HG03135 (cell line): Measurements from ENCODE around the gene SORCS3.

Experiments used
- ATAC-seq: cut with Tn5 transposase; IDR thresholded peaks from one replicate; pipeline ENCODE4 v1.9.1; 2021; ENCODE audit warnings: mild to moderate bottlenecking, moderate library complexity; ENCODE audit not compliant: unreplicated experiment

SORCS3 gene

DNA sequence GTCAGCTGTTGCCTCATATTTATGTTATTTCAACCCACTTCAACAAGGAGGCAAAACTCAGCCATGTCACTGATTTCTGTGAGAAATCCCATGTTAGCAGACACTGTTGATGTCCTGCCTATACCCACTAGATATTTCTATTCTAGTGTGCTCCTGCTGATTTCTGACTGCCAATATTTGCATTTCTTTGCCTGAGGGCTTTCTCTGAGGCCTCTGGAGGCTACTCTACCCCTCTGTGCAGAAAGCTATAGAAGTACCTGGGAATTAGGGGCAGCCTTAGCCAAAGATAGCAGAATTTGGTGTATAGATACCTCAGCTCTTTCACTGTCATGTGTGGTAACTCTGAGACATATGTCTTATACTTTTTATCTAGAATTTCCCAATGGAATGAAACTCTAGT is 348.8 kb downstream of the SORCS3 start:
- ATAC-seq, result no peak

DNA sequence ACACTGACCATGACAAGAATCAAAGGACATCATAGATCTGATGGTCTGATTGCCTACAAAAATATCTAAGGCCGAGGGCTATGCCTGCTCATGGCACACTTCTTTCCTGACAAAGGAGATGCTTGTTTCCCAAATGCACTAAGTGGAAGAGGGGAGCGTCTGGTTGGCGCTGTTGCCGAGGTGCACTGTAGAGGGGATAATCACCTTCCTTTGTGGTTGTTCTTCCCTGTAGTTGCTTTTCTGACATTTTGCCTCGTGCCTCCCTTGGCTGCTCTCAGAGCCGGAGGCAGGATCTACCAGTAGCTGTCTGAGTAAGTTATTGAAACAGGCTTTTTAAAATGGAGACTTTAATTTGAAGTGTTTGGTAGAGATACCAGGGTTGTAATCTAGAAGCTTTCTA is 352.0 kb downstream of the SORCS3 start:
- ATAC-seq, result no peak

DNA sequence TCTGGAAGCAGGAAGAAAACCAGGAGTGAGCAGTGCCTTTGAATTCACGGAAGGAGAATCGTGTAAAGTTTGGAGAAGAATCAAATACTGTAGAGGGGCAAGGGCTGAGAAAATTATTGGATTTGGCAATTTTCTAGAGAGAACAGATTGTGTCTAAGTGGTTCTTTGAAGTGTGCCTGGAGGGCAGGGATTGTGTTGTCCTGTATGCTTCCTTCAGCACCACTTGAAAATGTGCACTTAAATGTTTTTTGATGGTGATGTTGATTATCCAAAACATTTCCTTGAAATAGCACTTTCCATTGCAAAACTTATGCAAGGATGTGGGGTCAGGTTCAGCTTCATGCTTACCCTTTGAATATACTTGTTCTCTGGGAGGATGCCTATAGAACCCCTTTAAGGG is 360.2 kb downstream of the SORCS3 start:
- ATAC-seq, result no peak

- ATAC-seq, result no peak
These were observed 369.5 kb downstream of the SORCS3 start for GRCh38 chr10:105010411-105011121.

GRCh38 chr10:105017116-105017515 is 376.0 kb downstream of the SORCS3 start:
- ATAC-seq, result no peak

GRCh38 chr10:105017691-105018090 is 376.6 kb downstream of the SORCS3 start:
- ATAC-seq, result no peak

- no peak for ATAC-seq
These were observed 382.4 kb downstream of the SORCS3 start for GRCh38 chr10:105023211-105024111.

- ATAC-seq, result no peak
These were observed 383.1 kb downstream of the SORCS3 start for GRCh38 chr10:105024184-105024583.

GRCh38 chr10:105025092-105025491 is 384.0 kb downstream of the SORCS3 start:
- ATAC-seq, result no peak

- ATAC-seq, result no peak
These were observed 385.5 kb downstream of the SORCS3 start for GRCh38 chr10:105026566-105026965.

DNA sequence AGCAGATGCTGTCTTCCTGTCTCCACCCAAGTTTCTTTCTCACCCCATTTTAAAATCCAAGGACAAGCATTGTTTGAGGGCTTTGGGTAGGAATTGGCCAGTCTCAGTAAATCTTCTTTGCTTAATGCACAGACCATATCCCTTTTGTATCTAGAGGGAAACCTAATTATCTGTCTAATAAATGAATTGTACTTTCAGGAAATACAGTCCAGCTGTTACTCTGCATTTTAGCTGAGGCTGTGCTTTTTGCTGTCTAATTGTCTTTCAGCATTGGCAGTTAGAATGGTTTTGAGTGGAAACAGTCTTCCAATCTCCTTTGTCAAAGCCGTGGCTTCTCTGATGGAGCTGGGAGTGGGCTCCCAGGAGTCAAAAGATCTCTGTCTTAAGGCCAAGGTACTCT is 388.2 kb downstream of the SORCS3 start:
- ATAC-seq, result no peak

DNA sequence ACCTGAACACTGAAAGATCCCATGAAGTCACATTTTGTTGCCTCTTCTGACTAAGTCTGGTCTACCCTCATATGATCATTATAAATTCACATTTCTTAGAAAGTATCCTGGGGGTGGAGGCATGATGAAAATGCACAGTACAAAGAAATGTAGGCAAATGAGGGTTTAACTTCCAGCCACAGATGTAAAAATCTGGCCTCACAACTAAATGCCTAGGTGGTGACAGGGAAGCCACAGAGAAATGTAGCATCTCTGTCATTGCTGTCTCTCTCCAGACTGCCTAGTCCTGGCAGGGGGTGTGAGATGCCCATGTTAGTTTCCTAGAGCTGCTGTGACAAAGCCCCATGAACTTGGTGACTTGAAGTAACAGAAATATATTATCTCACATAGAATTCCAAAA is 395.9 kb downstream of the SORCS3 start:
- ATAC-seq, result no peak

GRCh38 chr10:105041956-105042355 is 400.9 kb downstream of the SORCS3 start:
- no peak for ATAC-seq

GRCh38 chr10:105042906-105043552 is 401.9 kb downstream of the SORCS3 start:
- no peak for ATAC-seq

DNA sequence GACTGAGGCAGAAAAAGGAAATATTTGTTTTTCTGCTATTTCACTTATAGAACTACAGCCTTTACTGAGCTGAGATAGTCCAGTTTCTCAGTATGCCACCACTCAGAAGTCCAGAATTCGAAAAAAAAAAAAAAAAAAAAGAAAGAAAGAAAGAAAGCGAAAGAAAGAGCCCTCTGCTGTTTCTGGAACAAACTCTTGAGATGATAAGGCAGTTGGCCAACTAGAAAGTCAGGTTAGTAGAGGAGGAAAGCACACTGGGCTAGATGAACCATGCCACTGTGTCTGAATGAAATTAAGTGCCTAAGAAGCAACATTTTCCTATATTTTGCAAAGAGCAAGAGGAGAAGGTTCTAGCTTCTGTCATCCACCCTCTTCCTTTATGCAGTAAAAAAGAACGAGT is 403.8 kb downstream of the SORCS3 start:
- ATAC-seq, result no peak

GRCh38 chr10:105056413-105056812 is 415.3 kb downstream of the SORCS3 start:
- ATAC-seq, result no peak

DNA sequence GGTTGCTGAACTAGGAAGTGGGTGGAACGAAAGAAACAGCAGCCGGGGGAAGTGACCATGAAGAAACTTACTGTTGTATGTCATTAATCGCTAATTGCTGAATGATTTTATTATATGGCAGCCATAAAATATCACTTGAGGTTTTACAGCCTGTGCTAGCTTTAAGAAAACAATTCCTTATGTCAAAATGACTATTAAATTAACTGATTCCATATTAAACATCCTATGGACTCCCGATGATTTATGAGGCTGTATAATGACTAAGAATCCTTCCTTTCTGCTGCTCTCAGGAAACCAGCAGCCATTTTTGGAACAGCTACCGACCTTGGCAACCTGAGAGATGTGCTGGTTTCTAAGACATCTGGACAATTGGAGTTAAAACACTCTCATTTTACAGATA is 421.9 kb downstream of the SORCS3 start:
- no peak for ATAC-seq

DNA sequence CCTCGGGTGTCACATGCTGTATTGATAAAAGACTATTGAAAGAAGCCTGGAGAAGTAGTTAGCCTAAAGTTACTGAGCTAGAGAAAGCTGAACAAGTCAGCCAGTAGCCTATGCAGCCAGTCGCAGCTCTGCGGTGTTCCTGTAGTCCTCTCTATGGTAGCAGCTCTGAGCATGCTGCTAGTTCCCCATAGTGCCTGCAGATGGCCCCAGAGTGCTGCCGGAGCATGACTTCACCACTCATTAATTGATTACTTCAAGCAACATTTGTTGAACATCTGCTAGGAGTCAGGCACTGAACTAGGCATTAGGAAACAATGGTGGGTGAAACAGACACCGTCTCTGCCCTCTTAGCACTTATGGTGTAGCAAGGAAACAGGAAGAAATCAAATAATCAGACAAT is 422.7 kb downstream of the SORCS3 start:
- no peak for ATAC-seq

DNA sequence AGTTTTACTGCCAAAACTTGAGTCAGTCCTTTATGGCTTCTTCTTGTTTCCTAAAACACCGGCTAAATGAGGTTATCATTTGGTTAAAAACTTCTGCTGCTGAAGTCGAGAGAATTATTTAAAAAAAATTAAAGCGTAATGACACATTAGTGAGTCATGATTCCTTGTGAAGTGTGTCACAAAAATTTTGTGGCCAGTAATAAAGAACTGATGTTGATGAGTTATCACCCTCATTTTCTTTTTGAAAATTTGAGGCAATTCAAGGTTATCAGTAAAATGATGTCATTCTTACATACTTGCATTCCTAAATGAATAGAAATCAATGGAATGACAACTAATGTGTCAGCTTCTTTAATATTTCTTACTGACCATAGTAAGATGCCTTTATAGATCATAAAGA is 427.4 kb downstream of the SORCS3 start:
- no peak for ATAC-seq

- no peak for ATAC-seq
These were observed 429.2 kb downstream of the SORCS3 start for GRCh38 chr10:105070249-105070648.

- no peak for ATAC-seq
These were observed 429.9 kb downstream of the SORCS3 start for GRCh38 chr10:105070952-105071351.

DNA sequence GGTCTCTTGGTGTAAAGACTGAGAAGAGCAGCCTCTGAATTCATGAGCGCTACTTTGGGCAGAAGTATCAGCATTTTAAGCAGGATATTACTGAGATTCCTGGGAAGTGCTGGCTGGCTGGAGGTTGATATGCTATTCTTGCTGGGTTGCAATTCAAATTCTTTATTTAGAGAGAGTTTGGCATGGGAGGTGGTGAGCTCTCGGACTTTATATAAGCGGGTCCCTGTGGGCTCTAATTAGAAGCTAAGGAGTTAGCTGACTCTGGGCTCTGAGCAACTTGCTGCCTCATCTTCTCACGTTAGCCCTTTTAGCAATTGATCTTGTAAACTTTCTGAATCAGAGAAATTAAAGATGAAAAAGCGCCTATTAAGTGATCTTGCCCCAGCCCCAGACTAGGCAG is 430.9 kb downstream of the SORCS3 start:
- ATAC-seq, result no peak
